GM19351 (cell line): Measurements from ENCODE around the gene COPS8.

Source experiments
- ATAC-seq: cut with Tn5 transposase; IDR thresholded peaks from one replicate; pipeline ENCODE4 v1.9.1; 2021; ENCODE audit warnings: mild to moderate bottlenecking, moderate library complexity; ENCODE audit not compliant: unreplicated experiment

Gene COPS8

GRCh38 chr2:237097911-237098702 lies 12.4 kb downstream of the COPS8 start:
- no peak for ATAC-seq

- ATAC-seq: no peak
Observed at GRCh38 chr2:237099804-237100203, 14.1 kb downstream of the COPS8 start.

GRCh38 chr2:237101118-237101979 lies 15.7 kb downstream of the COPS8 start:
- ATAC-seq: no peak

- ATAC-seq: no peak
Observed at GRCh38 chr2:237102428-237102827, 16.7 kb downstream of the COPS8 start.

GRCh38 chr2:237109421-237109934 lies 23.8 kb downstream of the COPS8 start:
- ATAC-seq: no peak

GRCh38 chr2:237113026-237113795 lies 27.5 kb downstream of the COPS8 start:
- no peak for ATAC-seq

GRCh38 chr2:237115870-237116269 lies 30.2 kb downstream of the COPS8 start:
- ATAC-seq: no peak

GRCh38 chr2:237116431-237116830 lies 30.7 kb downstream of the COPS8 start:
- ATAC-seq: no peak

- ATAC-seq: no peak
Observed at GRCh38 chr2:237118025-237118424, 32.3 kb downstream of the COPS8 start.

GRCh38 chr2:237118561-237119155 lies 33.0 kb downstream of the COPS8 start:
- no peak for ATAC-seq

- ATAC-seq: no peak
Observed at GRCh38 chr2:237120916-237121315, 35.2 kb downstream of the COPS8 start.

GRCh38 chr2:237121321-237121720 lies 35.6 kb downstream of the COPS8 start:
- no peak for ATAC-seq

- peak; percentile 69 for ATAC-seq
Observed at GRCh38 chr2:237122214-237122666, 36.6 kb downstream of the COPS8 start.

- no peak for ATAC-seq
Observed at GRCh38 chr2:237124820-237125219, 39.1 kb downstream of the COPS8 start.

GRCh38 chr2:237125967-237126366 lies 40.3 kb downstream of the COPS8 start:
- ATAC-seq: no peak

- no peak for ATAC-seq
Observed at GRCh38 chr2:237126519-237127174, 41.0 kb downstream of the COPS8 start.

GRCh38 chr2:237128026-237128703 lies 42.5 kb downstream of the COPS8 start:
- ATAC-seq: no peak

- no peak for ATAC-seq
Observed at GRCh38 chr2:237128845-237129592, 43.3 kb downstream of the COPS8 start.
